ENCODE measurements around the gene RASL12.

RASL12 gene

DNA sequence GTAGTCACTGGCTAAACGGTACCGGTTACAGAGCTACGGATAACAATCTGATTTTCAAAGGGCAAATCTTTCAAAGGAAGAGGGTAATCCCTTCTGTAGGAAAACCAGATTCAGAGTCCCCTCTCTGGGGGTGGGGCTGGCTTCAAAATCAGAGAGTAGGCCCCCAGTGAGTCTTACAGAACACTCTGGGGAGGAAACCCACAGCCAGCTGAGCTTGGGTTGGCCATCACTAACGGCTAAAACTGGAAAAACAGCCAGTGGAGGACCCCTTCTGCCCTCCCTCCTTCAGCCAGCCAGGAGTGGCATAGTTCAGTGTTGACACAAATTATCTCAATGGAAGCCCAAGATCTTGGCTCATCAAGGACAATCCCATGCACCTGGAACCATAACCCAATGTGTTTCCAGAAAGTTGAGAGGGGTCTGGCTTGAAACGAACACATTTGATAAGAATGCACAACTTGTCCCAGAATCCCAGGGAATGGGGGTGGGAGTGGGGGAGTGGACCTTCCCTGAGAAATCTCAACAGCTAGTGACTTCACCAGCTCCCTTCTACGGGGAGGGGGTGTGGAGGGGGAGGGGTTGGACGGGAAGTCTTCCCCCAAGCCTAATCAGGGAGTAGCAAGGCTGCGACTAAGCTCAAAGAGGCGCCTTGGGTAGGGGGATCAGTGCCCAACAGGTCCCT, 1.0 kb downstream of the RASL12 start:
- no peak for DNase-seq (ENCODE audit: low read depth in 1 of 2, low spot score in 1 of 2)
- H3K27me3 ChIP-seq (ENCODE audit: insufficient read depth, poor library complexity, severe bottlenecking): peaks cover 27% of the 10 kb centered on the region
- H3K4me3 ChIP-seq (replicated peaks; ENCODE audit: insufficient read depth, low read length): no peak overlapping the region
- TF ChIP-seq GABPA (IDR thresholded peaks at IDR 0.05; ENCODE audit: low read depth) (no peak), SPI1 (IDR thresholded peaks at IDR 0.05; ENCODE audit: borderline replicate concordance, low read depth) (no peak), POLR2AphosphoS5 (IDR thresholded peaks at IDR 0.05; ENCODE audit: low read depth) (no peak)
- TF ChIP-seq, protein P1, sequence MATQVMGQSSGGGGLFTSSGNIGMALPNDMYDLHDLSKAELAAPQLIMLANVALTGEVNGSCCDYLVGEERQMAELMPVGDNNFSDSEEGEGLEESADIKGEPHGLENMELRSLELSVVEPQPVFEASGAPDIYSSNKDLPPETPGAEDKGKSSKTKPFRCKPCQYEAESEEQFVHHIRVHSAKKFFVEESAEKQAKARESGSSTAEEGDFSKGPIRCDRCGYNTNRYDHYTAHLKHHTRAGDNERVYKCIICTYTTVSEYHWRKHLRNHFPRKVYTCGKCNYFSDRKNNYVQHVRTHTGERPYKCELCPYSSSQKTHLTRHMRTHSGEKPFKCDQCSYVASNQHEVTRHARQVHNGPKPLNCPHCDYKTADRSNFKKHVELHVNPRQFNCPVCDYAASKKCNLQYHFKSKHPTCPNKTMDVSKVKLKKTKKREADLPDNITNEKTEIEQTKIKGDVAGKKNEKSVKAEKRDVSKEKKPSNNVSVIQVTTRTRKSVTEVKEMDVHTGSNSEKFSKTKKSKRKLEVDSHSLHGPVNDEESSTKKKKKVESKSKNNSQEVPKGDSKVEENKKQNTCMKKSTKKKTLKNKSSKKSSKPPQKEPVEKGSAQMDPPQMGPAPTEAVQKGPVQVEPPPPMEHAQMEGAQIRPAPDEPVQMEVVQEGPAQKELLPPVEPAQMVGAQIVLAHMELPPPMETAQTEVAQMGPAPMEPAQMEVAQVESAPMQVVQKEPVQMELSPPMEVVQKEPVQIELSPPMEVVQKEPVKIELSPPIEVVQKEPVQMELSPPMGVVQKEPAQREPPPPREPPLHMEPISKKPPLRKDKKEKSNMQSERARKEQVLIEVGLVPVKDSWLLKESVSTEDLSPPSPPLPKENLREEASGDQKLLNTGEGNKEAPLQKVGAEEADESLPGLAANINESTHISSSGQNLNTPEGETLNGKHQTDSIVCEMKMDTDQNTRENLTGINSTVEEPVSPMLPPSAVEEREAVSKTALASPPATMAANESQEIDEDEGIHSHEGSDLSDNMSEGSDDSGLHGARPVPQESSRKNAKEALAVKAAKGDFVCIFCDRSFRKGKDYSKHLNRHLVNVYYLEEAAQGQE (IDR thresholded peaks at IDR 0.05; ENCODE audit: insufficient replicate concordance, low read depth): no peak
- TF ChIP-seq, protein P2, sequence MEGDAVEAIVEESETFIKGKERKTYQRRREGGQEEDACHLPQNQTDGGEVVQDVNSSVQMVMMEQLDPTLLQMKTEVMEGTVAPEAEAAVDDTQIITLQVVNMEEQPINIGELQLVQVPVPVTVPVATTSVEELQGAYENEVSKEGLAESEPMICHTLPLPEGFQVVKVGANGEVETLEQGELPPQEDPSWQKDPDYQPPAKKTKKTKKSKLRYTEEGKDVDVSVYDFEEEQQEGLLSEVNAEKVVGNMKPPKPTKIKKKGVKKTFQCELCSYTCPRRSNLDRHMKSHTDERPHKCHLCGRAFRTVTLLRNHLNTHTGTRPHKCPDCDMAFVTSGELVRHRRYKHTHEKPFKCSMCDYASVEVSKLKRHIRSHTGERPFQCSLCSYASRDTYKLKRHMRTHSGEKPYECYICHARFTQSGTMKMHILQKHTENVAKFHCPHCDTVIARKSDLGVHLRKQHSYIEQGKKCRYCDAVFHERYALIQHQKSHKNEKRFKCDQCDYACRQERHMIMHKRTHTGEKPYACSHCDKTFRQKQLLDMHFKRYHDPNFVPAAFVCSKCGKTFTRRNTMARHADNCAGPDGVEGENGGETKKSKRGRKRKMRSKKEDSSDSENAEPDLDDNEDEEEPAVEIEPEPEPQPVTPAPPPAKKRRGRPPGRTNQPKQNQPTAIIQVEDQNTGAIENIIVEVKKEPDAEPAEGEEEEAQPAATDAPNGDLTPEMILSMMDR (IDR thresholded peaks at IDR 0.05; ENCODE audit: insufficient read depth, low read length): no peak
- no peak overlapping the region for H3K27ac ChIP-seq (replicated peaks)

DNA sequence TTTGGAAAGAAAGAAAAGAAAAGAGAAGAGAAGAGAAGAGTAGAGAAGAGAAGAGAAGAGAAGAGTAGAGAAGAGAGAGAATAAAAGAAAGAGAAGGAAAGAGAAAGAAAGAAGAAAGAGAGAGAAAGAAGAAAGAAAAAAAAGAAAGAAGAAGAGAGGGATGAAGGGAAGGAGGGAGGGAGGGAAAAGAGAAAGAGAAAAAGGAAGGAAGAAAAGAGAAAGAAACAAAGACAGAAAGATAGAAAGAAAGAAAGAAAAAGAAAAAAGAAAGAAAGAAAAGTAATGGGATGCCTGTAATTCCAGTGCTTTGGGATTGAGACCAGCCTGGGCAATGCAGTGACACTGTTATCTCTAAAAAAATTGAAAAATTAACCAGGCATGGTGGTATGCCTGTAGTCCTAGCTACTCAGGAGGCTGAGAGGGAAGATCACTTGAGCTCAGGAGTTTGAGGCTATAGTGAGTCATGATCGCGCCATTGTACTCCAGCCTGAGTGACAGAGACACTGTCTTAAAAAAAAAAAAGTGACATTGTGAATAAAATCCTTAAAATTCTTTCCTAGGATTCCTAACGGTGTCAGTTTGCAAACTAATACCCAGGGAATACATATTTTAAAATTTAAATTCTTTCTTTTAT, 1.7 kb downstream of the RASL12 start:
- no peak overlapping the region for H3K27ac ChIP-seq (replicated peaks)
- H3K4me3 ChIP-seq (replicated peaks; ENCODE audit: insufficient read depth, low read length): no peak overlapping the region
- H3K27me3 ChIP-seq (ENCODE audit: insufficient read depth, poor library complexity, severe bottlenecking): peaks cover 27% of the 10 kb centered on the region
- TF ChIP-seq POLR2AphosphoS5 (IDR thresholded peaks at IDR 0.05; ENCODE audit: low read depth) (no peak), GABPA (IDR thresholded peaks at IDR 0.05; ENCODE audit: low read depth) (no peak)
- TF ChIP-seq, protein P1 (IDR thresholded peaks at IDR 0.05; ENCODE audit: insufficient replicate concordance, low read depth): no peak
- no peak for DNase-seq (ENCODE audit: low read depth in 1 of 2, low spot score in 1 of 2)

DNA sequence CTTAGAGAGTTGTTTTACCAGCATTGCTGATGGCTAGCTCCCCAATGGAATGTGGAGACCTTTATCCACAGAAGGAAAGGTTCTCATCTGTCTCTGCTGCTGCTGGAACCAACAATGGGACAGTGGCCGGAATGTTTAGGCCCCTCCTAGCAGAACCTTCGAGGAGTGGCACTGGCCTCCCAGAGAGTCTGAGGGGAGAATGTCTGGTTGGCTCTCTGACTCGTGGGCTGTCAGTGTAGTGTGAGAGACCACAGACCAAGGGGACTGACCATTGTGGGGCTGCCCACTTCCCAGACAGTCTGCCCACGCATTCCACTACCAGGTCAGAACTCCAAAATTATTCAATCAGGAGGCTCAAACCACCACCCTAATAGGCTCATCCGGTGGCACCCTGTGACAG, 5.1 kb downstream of the RASL12 start:
- Histone ChIP-seq H3K27me3 (ENCODE audit: insufficient read depth, poor library complexity, severe bottlenecking) (peaks cover 19% of the 10 kb centered on the region), H3K4me3 (replicated peaks; ENCODE audit: insufficient read depth, low read length) (no peak overlapping the region), H3K27ac (replicated peaks) (no peak overlapping the region)
- TF ChIP-seq SPI1 (IDR thresholded peaks at IDR 0.05; ENCODE audit: borderline replicate concordance, low read depth) (no peak), GABPA (IDR thresholded peaks at IDR 0.05; ENCODE audit: low read depth) (no peak), POLR2AphosphoS5 (IDR thresholded peaks at IDR 0.05; ENCODE audit: low read depth) (no peak)
- TF ChIP-seq, protein P2 (IDR thresholded peaks at IDR 0.05; ENCODE audit: insufficient read depth, low read length): no peak
- TF ChIP-seq, protein P1 (IDR thresholded peaks at IDR 0.05; ENCODE audit: insufficient replicate concordance, low read depth): no peak
- no peak for DNase-seq (ENCODE audit: low read depth in 1 of 2, low spot score in 1 of 2)
